ENCODE data around the gene HHAT.
A peak's percentile ranks its signal among the peaks of the same experiment; 100 is the strongest.
"Not testable (repeated sequence)": the region's sequence is repeated elsewhere in the genome, so short reads cannot be mapped to it uniquely, and the experiment has no call there.

Gene HHAT

GRCh38 chr1:210398466-210398865 is 69.8 kb downstream of the HHAT start:
- DNase-seq = no peak

GRCh38 chr1:210400043-210400840 is 71.5 kb downstream of the HHAT start:
- DNase-seq = peak; percentile 59 to 66 (median 64)

- DNase-seq = no peak
Observed at GRCh38 chr1:210402560-210402959, 73.9 kb downstream of the HHAT start.

GRCh38 chr1:210405316-210405715 is 76.6 kb downstream of the HHAT start:
- DNase-seq = no peak

- not testable (repeated sequence) for DNase-seq
Observed at GRCh38 chr1:210406341-210406740, 77.6 kb downstream of the HHAT start.

- peak; percentile 69 to 88 (median 82) for DNase-seq
Observed at GRCh38 chr1:210407207-210407886, 78.6 kb downstream of the HHAT start.

- no peak for DNase-seq
Observed at GRCh38 chr1:210407887-210408252, 79.2 kb downstream of the HHAT start.

GRCh38 chr1:210412240-210412639 is 83.5 kb downstream of the HHAT start:
- no peak for DNase-seq

GRCh38 chr1:210413951-210414350 is 85.2 kb downstream of the HHAT start:
- no peak for DNase-seq

GRCh38 chr1:210415846-210416448 is 87.2 kb downstream of the HHAT start:
- DNase-seq = no peak

GRCh38 chr1:210416681-210417080 is 88.0 kb downstream of the HHAT start:
- no peak for DNase-seq

GRCh38 chr1:210417881-210418280 is 89.2 kb downstream of the HHAT start:
- no peak for DNase-seq

GRCh38 chr1:210418863-210419650 is 90.4 kb downstream of the HHAT start:
- peak in 1 of 4 experiments; percentile 3 for DNase-seq

- DNase-seq = not testable (repeated sequence)
Observed at GRCh38 chr1:210426696-210427095, 98.0 kb downstream of the HHAT start.

GRCh38 chr1:210428696-210429095 is 100.0 kb downstream of the HHAT start:
- no peak for DNase-seq

GRCh38 chr1:210434223-210434622 is 105.5 kb downstream of the HHAT start:
- DNase-seq = no peak

GRCh38 chr1:210437111-210437510 is 108.4 kb downstream of the HHAT start:
- DNase-seq = no peak

GRCh38 chr1:210437781-210438180 is 109.1 kb downstream of the HHAT start:
- DNase-seq = no peak

- no peak for DNase-seq
Observed at GRCh38 chr1:210438928-210439841, 110.5 kb downstream of the HHAT start.

GRCh38 chr1:210440081-210440480 is 111.4 kb downstream of the HHAT start:
- no peak for DNase-seq

GRCh38 chr1:210441028-210441427 is 112.3 kb downstream of the HHAT start:
- no peak for DNase-seq

- no peak for DNase-seq
Observed at GRCh38 chr1:210445485-210445884, 116.8 kb downstream of the HHAT start.
